Ureter (tissue), 1 donor: ENCODE data around the gene CCP110. TPM values are rescaled to one million over a fixed set of nuclear protein-coding genes. Genes with fewer than 3 reads are reported as not detected.

Experiments
- DNase-seq: peaks from one replicate; pipeline ENCODE4 v3.0.0-alpha.2; 2020; ENCODE audit warnings: low spot score
- total RNA-seq: library from RNA; stranded (reverse); gene quantifications from one replicate; pipeline ENCODE4 v1.2.4, GENCODE V29; 2023
- donor health status: DM: yes; HTN: yes; CAD: no.

Gene CCP110
- 36.0 TPM for total RNA-seq

GRCh38 chr16:19523559-19524355 is at the start of gene CCP110:
TSS of gene CCP110 (plus strand) at chr16:19523942. CDS start at chr16:19527882, 3,940 bp downstream.
- DNase-seq, result peak; percentile 97

DNA sequence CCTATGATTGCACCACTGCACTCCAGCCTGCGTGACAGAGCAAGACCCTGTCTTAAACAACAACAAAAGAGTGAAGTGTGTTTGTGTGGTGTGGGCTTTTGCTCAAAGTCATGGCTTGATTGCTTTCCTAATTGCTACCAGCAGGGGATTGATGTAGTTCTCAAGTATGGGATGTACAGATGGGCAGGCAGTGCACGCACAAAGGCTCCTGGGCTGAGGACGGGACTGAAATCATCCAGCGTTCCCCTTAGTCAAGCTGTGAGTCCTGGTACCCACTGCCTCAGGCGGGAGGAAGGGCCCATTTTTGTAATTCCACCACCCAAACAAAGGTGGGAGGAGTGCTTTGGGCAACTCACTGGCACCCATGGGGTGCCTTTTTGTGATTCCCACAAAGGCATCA is 49.1 kb upstream of the CCP110 start:
- DNase-seq, result no peak

DNA sequence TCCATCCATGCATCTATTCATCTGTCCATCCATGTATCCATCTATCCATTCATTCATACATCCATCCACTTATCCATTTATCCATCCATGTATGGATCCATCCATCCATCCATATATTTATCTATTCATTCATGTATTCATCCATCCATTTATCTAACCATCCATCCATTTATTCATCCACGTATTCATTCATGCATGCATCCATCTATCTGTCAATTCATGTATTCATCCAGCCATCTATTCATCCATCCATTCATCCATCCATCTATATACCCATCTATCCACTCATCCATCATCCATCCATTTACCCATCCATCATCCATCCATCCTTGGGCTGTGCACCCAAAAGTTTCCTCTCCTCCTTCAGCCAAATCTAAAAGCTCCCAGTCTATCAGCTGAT is 45.2 kb upstream of the CCP110 start:
- DNase-seq, result no peak

DNA sequence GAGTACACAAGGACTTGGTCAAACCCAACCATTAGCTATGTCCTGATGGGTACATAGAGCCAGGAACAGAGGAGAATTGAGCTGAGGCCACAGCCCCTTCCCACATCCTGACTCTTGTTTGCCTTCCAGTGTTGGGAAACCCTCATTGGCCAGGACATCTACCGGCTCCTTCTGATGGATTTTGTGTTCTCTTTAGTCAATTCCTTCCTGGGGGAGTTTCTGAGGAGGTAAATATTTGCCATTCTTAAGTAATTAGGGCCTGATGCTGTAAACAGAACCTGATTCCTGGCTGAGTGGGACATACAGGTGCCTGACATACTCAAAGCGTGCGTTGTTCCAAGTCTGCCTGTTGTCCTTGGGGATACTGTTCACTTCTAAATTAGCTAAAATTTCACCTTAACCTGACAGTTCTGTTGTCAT is 44.4 kb upstream of the CCP110 start:
- no peak for DNase-seq

- no peak for DNase-seq
Measured at GRCh38 chr16:19481296-19481695, 42.4 kb upstream of the CCP110 start.

DNA sequence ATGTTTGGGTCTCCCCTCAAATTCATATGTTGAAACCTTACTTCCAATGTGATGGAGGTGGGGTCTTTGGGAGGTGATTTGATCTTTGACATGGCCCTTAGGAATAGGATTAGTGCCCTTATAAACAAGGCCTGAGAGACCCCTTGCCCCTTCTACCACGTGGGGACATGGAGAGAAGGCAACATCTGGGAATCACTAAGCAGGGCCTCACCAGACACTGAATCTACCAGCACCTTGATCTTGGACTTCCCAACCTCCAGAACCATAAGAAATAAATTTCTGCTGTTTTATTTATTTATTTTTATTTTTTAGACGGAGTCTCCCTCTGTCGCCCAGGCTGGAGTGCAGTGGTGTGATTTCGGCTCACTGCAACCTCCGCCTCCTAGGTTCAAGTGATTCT is 42.0 kb upstream of the CCP110 start:
- DNase-seq, result no peak

DNA sequence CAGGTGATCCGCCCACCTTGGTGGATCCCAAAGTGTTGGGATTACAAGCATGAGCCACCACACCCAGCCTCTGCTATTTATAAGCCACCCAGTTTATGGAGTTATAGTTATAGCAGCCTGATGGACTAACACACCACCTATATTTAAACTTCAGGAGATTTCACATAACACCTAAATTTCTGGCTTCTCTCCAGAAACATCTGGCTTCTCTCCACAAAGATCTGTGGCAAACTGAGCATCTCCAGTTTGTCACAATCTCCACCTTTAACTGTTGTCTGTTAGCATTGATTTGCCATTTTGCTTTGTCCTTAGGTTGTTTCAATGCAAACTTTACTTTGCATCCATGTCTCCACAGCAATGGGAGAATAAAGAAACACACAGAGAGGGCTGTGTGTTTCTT is 41.5 kb upstream of the CCP110 start:
- no peak for DNase-seq

DNA sequence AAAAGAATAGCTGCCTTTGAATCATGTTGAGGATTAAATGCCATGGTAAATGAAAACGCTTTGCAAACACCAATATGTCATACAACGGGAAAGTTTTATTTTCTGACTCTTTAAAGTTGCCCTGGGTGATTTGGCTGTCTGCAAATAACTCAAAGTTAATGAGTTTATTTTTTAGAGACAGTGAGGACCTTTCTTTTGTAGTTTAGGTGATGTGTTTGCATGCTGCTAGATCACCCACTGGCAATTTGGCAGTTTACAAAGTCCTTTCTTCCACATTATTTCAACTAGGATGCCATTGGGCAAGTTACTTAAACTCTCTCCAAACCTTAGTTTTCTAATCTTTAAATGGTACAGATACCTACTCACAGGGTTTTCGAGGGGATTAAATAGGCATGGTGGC is 39.6 kb upstream of the CCP110 start:
- no peak for DNase-seq

DNA sequence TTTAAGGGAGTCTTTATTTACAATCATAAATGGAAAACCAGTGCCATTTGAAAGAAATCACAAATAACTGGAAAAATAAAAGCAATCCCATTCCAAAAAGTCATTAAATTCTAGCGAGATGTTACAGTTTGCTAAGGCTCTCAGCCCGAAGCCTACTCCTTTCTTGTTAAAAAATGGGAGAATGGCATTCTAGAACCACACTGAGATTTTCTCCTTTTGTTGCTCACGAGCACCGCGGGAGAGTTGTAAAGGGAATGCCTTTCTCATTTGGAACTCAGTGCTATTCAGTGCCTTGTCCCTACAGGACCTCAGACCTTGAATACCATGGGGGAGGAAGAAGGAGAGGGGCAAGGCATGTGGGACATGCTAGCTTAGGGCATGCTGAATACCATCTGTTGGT is 38.1 kb upstream of the CCP110 start:
- DNase-seq, result no peak

DNA sequence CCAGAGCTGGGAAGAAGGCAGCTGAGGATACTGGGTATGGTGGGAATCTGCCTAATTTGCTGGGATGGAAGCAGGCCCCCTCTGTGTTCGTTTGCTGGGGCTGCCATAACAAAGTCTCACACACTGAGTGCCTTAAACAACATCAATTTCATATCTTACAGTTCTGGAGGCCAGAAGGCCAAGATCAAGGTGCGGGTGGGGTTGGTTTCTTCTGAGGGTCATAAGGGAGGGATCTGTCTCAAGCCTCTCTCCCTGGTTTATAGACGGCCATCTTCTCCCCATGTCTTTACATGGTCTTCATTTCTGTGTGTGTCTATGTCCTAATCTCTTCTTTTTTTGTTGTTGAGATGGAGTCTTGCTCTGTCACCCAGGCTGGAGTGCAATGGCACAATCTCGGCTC is 37.7 kb upstream of the CCP110 start:
- no peak for DNase-seq

GRCh38 chr16:19486750-19487325 is 36.9 kb upstream of the CCP110 start:
- no peak for DNase-seq

GRCh38 chr16:19488213-19488640 is 35.5 kb upstream of the CCP110 start:
- DNase-seq, result no peak

GRCh38 chr16:19490619-19491018 is 33.1 kb upstream of the CCP110 start:
- DNase-seq, result no peak

DNA sequence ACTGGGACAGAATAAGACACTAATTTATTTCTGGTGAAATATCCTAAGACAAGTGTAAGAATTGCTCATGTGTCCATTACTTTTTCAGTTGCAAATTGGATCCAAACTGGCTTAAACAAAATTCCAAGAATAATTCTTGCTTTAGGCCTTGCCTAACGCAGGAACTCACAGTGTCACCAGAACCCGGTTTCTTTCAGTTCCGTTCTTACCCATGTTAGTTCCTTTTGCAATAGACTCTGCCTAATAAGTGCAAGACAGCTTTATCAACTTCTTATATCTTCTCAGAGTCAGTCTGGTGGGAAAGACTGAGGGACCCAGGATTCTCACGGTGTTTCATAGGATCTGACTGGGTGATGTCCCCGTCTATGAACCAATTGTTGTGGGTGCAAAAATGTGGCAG is 26.6 kb upstream of the CCP110 start:
- no peak for DNase-seq

DNA sequence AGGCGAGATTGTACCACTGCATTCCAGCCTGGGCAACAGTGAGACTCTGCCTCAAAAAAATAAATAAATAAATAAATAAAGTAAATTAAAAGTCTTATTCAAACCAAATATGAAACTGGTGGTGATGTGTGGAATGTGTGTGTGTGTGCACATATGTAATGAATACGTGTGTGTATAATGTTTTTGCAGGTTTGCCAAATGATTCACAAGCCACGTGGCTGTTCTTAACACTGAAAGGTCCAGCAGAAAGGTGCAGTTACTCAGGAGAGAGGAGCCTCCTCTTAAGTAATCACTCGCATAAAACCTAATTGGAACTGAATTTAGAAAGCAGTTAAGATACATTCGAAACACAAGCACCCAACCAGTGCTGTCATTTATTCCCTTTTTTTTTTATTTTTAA is 24.7 kb upstream of the CCP110 start:
- DNase-seq, result no peak

DNA sequence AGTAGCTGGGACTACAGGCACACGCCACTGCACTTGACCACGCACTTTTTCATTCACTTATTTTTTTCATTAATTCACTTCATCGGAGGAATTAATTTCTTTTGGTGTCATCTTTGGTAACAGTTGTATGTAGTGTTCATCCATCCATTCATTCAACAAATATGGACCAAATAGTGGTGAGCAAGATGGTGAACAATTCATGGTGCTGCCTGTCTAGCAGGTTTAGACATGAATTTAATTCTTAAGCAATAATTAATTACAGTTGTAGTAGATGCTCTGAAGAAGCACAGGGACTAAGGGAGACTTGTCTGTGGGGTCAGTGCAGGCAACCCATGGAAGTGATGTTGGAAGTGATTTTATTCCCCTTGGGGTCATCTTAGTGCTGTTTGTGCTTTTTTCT is 24.3 kb upstream of the CCP110 start:
- DNase-seq, result no peak

GRCh38 chr16:19502395-19503131 is 21.2 kb upstream of the CCP110 start:
- DNase-seq, result peak; percentile 76

DNA sequence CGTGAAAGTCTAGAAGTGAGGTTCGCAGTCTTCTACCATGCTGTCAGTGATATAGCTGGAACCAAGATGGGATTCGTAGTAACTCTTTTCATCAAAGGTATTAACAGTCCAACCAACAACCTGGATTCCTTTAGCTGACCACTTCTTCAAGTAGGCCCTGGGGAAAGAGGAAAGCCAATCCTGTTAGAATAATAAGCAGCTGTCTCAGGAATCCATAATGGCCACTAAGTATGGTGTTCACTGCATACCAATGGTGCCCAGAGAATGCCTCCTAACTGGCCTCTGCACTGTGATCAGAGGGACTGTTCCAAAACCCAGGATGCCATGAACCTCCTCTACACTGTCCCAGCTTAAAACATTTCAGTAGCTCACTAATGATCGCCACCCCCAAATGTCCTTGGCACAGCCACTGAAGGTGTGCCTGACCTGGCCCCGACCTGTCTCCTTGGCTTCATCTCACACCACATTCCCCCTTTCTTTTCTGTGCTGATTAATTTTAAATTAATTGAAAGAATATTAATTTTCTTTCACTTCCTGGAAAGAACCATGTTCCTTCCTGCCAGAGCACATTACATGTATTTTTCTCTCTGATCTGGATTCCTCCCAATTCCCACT is 20.2 kb upstream of the CCP110 start:
- DNase-seq, result no peak

DNA sequence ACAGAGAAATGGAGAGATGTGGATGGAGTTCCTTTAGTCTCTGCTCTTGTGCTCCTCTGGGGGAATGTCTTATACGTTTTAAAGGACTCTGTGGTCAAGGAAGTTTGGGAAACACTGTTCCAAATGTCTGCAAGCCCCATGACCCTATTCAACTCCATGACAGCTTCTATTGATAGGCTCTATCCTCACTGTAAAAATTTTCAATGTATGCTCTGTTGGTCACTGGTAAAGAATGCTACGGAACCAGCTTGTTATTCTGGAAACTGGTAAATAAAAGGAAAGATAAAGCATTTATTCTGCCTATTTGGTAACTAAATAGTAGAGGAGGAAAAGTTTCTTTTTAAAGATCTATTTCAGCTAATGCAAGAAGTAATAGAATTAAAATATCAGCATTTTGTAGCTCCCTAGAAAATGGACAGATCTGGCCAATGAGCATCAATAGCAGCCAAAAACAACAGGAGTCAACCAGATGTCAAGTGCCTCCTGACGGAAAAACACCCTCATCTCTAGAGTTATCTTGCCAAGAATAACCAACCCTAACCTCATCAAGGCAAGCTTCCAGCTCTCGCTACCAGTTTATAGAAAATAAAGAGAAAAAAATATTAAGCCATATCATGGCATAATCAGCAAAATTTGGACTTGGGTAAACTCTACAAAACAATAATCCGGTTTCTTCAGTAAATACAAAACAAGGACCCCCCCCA is 18.0 kb upstream of the CCP110 start:
- no peak for DNase-seq

DNA sequence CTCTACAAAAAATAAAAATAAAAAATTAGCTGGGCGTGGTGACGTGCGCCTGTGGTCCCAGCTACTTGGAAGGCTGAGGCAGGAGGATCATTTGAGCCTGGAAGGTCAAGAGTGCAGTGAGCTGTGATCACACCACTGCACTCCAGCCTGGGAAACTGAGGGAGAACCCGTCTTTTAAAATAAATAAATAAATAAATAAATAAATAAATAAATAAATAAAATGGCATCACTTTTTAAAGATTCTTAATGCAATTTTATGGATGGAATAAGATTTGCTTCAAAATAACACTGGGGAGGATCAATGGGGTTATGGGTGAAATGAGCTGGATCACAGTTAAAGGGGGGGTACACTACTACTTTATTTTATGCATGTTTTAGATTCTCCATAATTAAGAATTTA is 16.8 kb upstream of the CCP110 start:
- no peak for DNase-seq

DNA sequence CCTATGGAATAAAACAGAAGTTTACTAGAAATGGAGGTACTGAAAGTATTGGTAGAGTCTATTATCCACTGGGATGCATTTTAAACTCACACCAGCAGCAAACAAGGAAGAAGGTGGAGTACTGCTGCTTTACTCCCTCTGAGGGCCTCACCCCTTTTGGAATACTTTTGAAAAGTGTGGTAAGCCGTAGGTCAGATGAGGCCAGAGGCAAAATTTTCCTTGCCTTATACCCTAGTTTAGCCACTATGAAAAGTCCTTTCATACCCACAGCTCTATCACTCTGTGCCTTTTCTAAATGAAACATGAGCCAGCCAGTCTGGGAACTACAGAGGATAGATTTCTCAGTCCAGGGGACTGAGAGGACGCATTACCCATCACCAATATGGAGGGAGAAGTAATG is 15.9 kb upstream of the CCP110 start:
- DNase-seq, result no peak

DNA sequence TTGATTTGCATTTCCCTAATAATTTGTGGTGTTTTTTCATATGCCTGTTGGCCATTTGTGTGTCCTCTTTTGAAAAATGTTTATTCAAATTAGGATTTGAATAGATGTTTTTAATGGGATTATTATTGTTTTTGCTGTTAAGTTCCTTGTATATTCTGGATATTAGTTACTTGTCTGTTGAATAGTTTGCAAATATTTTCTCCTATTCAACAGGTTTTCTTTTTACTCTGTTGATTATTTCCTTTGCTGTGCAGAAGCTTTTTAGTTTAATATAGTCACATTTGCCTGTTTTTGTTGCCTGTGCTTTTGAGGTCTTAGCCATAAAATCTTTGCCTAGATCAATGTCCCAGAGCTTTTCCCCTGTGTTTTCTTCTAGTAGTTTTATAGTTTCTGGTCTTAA is 11.4 kb upstream of the CCP110 start:
- DNase-seq, result no peak
